K562 (cell line): ENCODE data around the gene POFUT2. TPM values are rescaled to one million over a fixed set of nuclear protein-coding genes. Genes with fewer than 3 reads are reported as not detected.

Experiments
- BRD9 ChIP-seq: fragments of 450-650 bp; IDR thresholded peaks from 2 replicates; pipeline ENCODE4 v1.6.1; 2018; ENCODE audit warnings: low read depth; ENCODE audit not compliant: partially characterized antibody
- CBFA2T3 ChIP-seq: fragments of 450-650 bp; IDR thresholded peaks from 2 replicates; pipeline ENCODE4 v1.6.1; 2017
- DEAF1 ChIP-seq: fragments of 450-650 bp; formaldehyde crosslinking; IDR thresholded peaks from 2 replicates; pipeline ENCODE4 v1.4.0; 2020; ENCODE audit warnings: mild to moderate bottlenecking, moderate library complexity
- E2F6 ChIP-seq, 2 experiments: IDR thresholded peaks; 2 replicates each; pipeline ENCODE4 v1.6.1; 2011; ENCODE audit warnings: borderline replicate concordance in 1 of 2, control low read depth in 1 of 2, low read depth in 1 of 2, low read length in 1 of 2, mild to moderate bottlenecking in 1 of 2, mixed read lengths in 1 of 2, moderate library complexity in 1 of 2; ENCODE audit not compliant: insufficient read depth in 1 of 2, insufficient read length in 1 of 2, poor library complexity in 1 of 2, severe bottlenecking in 1 of 2; ENCODE audit errors: extremely low read depth in 1 of 2
- GTF2B ChIP-seq: IDR thresholded peaks from 2 replicates; pipeline ENCODE4 v1.6.1; 2011; ENCODE audit not compliant: insufficient read length; ENCODE audit errors: extremely low read depth
- HBP1 ChIP-seq: fragments of 450-650 bp; formaldehyde crosslinking; IDR thresholded peaks from 2 replicates; pipeline ENCODE4 v1.4.0; 2022; ENCODE audit warnings: missing genetic modification characterization
- HDAC6 ChIP-seq: IDR thresholded peaks from 2 replicates; pipeline ENCODE4 v1.6.1; 2012; ENCODE audit warnings: low read depth, mild to moderate bottlenecking, control low read depth, inconsistent platforms, low read length, moderate library complexity
- HMG20A ChIP-seq: fragments of 450-650 bp; formaldehyde crosslinking; conservative IDR thresholded peaks from 2 replicates; pipeline ENCODE4 v1.4.0; 2020; ENCODE audit warnings: mild to moderate bottlenecking, mixed read lengths
- NR2C1 ChIP-seq, 2 experiments: fragments of 450-650 bp; IDR thresholded peaks; 2 replicates each; pipeline ENCODE4 v1.6.1; 2017; ENCODE audit warnings: mild to moderate bottlenecking in 2 of 2, antibody characterized with exemption in 1 of 2, inconsistent platforms in 1 of 2, missing compliant biosample characterization in 1 of 2, missing genetic modification characterization in 1 of 2
- NR2F6 ChIP-seq: fragments of 450-650 bp; formaldehyde crosslinking; IDR thresholded peaks from 2 replicates; pipeline ENCODE4 v1.4.0; 2020; ENCODE audit warnings: mild to moderate bottlenecking
- PURB ChIP-seq: sonication (generic); formaldehyde crosslinking; IDR thresholded peaks from 2 replicates; pipeline ENCODE4 v1.9.0; 2021; ENCODE audit warnings: low read depth, mild to moderate bottlenecking, missing genetic modification reagents
- PYGO2 ChIP-seq: fragments of 450-650 bp; IDR thresholded peaks from 2 replicates; pipeline ENCODE4 v1.6.1; 2016; ENCODE audit warnings: mild to moderate bottlenecking, missing genetic modification characterization, moderate library complexity, missing compliant biosample characterization
- RUNX1 ChIP-seq: sonication (generic); IDR thresholded peaks from 2 replicates; pipeline ENCODE4 v1.6.1; 2016; ENCODE audit warnings: antibody characterized with exemption, low read depth
- ZBTB17 ChIP-seq: fragments of 450-650 bp; formaldehyde crosslinking; IDR thresholded peaks from 2 replicates; pipeline ENCODE4 v1.4.0; 2020; ENCODE audit warnings: mild to moderate bottlenecking
- ZC3H4 ChIP-seq: sonication (generic); formaldehyde crosslinking; IDR thresholded peaks from 2 replicates; pipeline ENCODE4 v1.9.0; 2021; ENCODE audit warnings: missing genetic modification reagents, borderline replicate concordance
- polyA plus RNA-seq, 8 experiments: library from polyadenylated mRNA; depleted of rRNA in 4 of 8; stranded (reverse) in 5 of 8; unstranded in 3 of 8; fragments of >200 nt; fragmentation: Nextera tagmentation in 2 of 8; fragmentation: Illumina TruSeq in 1 of 8; extraction: Ambion mirVana in 2 of 8; extraction: Trizol in 1 of 8; gene quantifications; 2 replicates each; pipeline versions ENCODE4 v1.2.1 to v1.2.3, GENCODE V29; 2011 to 2014; ENCODE audit warnings: inconsistent platforms in 1 of 8, missing spikeins in 1 of 8
- total RNA-seq, 7 experiments: library from RNA; depleted of rRNA in 6 of 7; stranded (reverse); fragments of >200 nt in 6 of 7; fragmentation: Illumina TruSeq in 2 of 7; extraction: Trizol in 2 of 7; gene quantifications; 2 replicates each; pipeline versions ENCODE4 v1.2.1 to v1.2.3, GENCODE V29; 2011 to 2021; ENCODE audit warnings: low replicate concordance in 1 of 7

Gene POFUT2
- total and polyA plus RNA-seq, 9 of the 15 experiments (the other 6 are each of a cell fraction or from before 2014, with no cell fraction given) = 1.1 to 24.2 (median 11.0) TPM

GRCh38 chr21:45255381-45256020 is 32.2 kb downstream of the POFUT2 start (continued):
- TF ChIP-seq PYGO2 (tag) (no peak), E2F6 (IDR thresholded peaks at IDR 0.05; ENCODE audit: borderline replicate concordance in 1 of 2, extremely low read depth in 1 of 2, insufficient read depth in 1 of 2, insufficient read length in 1 of 2, low read depth in 1 of 2, low read length in 1 of 2, poor library complexity in 1 of 2, severe bottlenecking in 1 of 2) (peak; percentile 58 to 61), HDAC6 (no peak), GTF2B (no peak), CBFA2T3 (peak; percentile 61), RUNX1 (no peak), HBP1 (CRISPR knock-in tag) (no peak), NR2C1 (IDR thresholded peaks at IDR 0.05) (no peak), NR2C1 (tag; IDR thresholded peaks at IDR 0.05) (no peak), ZC3H4 (CRISPR knock-in tag) (no peak), HMG20A (CRISPR knock-in tag) (no peak), NR2F6 (CRISPR knock-in tag) (no peak), DEAF1 (no peak), BRD9 (no peak), PURB (no peak), ZBTB17 (CRISPR knock-in tag) (no peak)
